Measurements from ENCODE around the gene RAPGEF1.

RAPGEF1 gene

DNA sequence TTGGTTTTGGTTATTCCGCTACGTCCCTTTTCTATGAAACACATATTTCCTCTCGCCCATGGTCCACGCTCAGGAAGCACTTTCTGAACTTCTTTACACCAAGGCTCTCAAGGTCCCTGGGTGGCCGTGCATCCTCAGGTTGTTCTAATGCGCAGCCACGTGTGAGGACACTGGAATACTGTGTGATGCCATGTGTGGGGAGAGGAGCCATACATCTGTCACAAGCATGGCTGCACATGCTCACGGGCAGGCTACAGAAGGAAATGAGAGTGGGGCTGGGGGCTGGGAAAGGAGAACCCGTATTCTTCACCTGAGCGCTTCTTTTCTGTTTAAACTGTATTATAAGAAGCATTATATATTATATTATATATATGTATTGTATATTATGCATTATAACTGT is 157.8 kb downstream of the RAPGEF1 start:
- H3K4me3 ChIP-seq (ENCODE audit: severe bottlenecking): no peak overlapping the region
- ATAC-seq (ENCODE audit: low read depth): no peak
- no peaks in the 10 kb centered on the region for H3K9me3 ChIP-seq (ENCODE audit: severe bottlenecking)
- H3K4me1 ChIP-seq (ENCODE audit: insufficient read depth, poor library complexity, severe bottlenecking): no peaks in the 10 kb centered on the region
- no peak overlapping the region for H3K27ac ChIP-seq (ENCODE audit: poor library complexity, severe bottlenecking)
- no peaks in the 10 kb centered on the region for H3K27me3 ChIP-seq (ENCODE audit: insufficient read depth, poor library complexity, severe bottlenecking)
- DNase-seq (ENCODE audit: low spot score): no peak
- TF ChIP-seq, protein P1, sequence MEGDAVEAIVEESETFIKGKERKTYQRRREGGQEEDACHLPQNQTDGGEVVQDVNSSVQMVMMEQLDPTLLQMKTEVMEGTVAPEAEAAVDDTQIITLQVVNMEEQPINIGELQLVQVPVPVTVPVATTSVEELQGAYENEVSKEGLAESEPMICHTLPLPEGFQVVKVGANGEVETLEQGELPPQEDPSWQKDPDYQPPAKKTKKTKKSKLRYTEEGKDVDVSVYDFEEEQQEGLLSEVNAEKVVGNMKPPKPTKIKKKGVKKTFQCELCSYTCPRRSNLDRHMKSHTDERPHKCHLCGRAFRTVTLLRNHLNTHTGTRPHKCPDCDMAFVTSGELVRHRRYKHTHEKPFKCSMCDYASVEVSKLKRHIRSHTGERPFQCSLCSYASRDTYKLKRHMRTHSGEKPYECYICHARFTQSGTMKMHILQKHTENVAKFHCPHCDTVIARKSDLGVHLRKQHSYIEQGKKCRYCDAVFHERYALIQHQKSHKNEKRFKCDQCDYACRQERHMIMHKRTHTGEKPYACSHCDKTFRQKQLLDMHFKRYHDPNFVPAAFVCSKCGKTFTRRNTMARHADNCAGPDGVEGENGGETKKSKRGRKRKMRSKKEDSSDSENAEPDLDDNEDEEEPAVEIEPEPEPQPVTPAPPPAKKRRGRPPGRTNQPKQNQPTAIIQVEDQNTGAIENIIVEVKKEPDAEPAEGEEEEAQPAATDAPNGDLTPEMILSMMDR (IDR thresholded peaks at IDR 0.05; ENCODE audit: poor library complexity, severe bottlenecking): no peak
- H3K36me3 ChIP-seq (ENCODE audit: low read depth): peaks cover 15% of the 10 kb centered on the region; the same call in 1 of the 2 replicates

DNA sequence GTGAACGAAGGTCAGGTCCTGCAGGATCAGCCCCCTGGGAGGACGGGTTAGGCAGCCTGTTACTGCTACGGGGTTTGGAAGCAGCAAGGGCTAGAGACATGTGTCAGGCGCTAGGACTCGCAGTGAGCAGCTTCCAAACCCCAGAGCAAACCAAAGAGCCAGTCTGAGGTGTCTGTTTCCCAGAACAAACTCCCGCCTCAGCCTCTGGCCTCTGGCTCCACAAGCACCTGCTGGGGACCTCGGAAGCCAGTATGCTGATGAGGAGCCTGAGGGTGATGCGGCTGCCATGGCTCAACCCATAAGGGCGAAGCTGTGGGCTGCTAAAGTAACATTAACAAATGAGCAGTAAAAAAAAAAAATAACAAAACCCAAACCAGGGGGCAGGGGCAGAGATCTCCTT is 159.5 kb downstream of the RAPGEF1 start:
- DNase-seq (ENCODE audit: low spot score): peak; percentile 51
- Histone ChIP-seq H3K4me1 (ENCODE audit: insufficient read depth, poor library complexity, severe bottlenecking) (no peaks in the 10 kb centered on the region), H3K27ac (ENCODE audit: poor library complexity, severe bottlenecking) (no peak overlapping the region), H3K27me3 (ENCODE audit: insufficient read depth, poor library complexity, severe bottlenecking) (no peaks in the 10 kb centered on the region), H3K36me3 (ENCODE audit: low read depth) (peaks cover 15% of the 10 kb centered on the region; the same call in 1 of the 2 replicates), H3K4me3 (ENCODE audit: severe bottlenecking) (no peak overlapping the region), H3K9me3 (ENCODE audit: severe bottlenecking) (no peaks in the 10 kb centered on the region)
- ATAC-seq (ENCODE audit: low read depth): no peak
- TF ChIP-seq, protein P1 (IDR thresholded peaks at IDR 0.05; ENCODE audit: poor library complexity, severe bottlenecking): no peak

DNA sequence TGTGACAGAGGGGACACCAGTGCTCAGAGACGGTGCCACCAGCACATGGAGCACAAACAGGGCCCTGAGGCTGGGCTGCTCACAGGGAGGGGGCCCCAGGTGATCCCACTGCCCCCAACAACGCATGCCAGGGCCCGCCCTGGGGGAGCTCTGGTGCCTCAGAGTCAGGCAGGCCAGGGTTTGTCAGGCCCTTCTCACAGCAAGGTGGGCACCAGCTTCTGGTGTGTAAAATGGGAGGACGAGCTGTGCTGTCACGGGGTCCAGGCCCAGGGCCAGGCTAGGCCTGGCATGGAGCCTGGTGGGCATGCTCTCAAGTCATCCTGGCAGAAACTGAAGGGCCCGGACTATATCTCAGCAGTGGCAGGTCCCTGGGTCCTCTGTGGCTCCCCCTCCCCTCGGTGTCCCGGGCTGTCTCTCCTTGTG is 160.1 kb downstream of the RAPGEF1 start:
- no peaks in the 10 kb centered on the region for H3K4me1 ChIP-seq (ENCODE audit: insufficient read depth, poor library complexity, severe bottlenecking)
- no peak overlapping the region for H3K27ac ChIP-seq (ENCODE audit: poor library complexity, severe bottlenecking)
- ATAC-seq (ENCODE audit: low read depth) (no peak), DNase-seq (ENCODE audit: low spot score) (no peak)
- no peaks in the 10 kb centered on the region for H3K27me3 ChIP-seq (ENCODE audit: insufficient read depth, poor library complexity, severe bottlenecking)
- no peaks in the 10 kb centered on the region for H3K9me3 ChIP-seq (ENCODE audit: severe bottlenecking)
- peaks cover 15% of the 10 kb centered on the region; the same call in 1 of the 2 replicates for H3K36me3 ChIP-seq (ENCODE audit: low read depth)
- no peak overlapping the region for H3K4me3 ChIP-seq (ENCODE audit: severe bottlenecking)
- TF ChIP-seq, protein P1 (IDR thresholded peaks at IDR 0.05; ENCODE audit: poor library complexity, severe bottlenecking): no peak

DNA sequence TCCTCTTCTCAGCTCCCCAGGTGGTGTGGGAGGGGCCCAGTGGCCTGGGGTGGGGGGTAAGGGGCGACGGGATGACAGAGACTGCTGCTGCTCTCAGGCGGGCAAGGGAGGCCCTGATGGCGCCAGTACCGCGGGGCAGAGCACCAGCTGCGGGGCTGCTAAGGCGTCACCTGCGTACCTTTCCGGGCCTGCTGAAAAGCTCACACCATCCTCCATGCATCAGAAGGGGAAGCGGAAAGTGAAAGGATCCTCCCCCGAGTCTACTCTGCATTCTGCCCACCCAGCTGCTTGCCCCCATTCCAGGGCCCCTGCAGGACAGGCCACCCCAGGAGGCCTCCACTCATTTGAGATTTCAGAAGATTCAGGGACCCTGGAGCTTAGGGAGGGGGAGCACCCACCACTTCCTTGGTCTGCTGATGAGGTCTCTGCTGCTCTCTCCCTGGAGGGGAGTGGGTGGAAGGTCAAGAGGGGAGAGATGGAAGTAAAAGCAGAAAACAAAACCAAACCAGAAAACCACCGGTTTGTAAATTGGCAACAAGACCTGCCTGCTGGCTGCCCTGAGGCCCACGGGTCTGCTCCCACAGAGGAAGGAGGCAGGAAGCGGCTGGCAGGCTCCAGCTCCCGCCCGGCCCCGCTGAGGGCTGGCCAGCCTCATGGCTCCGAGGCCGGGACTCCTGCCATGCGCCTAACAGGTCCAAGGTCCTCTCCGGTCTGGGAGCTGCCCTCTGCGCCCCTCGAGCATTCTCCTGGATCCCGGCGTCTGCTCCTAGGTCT is 161.0 kb downstream of the RAPGEF1 start:
- Histone ChIP-seq H3K9me3 (ENCODE audit: severe bottlenecking) (no peaks in the 10 kb centered on the region), H3K27me3 (ENCODE audit: insufficient read depth, poor library complexity, severe bottlenecking) (no peaks in the 10 kb centered on the region), H3K4me1 (ENCODE audit: insufficient read depth, poor library complexity, severe bottlenecking) (no peaks in the 10 kb centered on the region), H3K27ac (ENCODE audit: poor library complexity, severe bottlenecking) (no peak overlapping the region), H3K4me3 (ENCODE audit: severe bottlenecking) (no peak overlapping the region), H3K36me3 (ENCODE audit: low read depth) (0 out of 2 replicates have a peak, but pooled peaks cover 11% of the 10 kb centered on the region)
- TF ChIP-seq, protein P1 (IDR thresholded peaks at IDR 0.05; ENCODE audit: poor library complexity, severe bottlenecking): no peak
- ATAC-seq (ENCODE audit: low read depth) (no peak), DNase-seq (ENCODE audit: low spot score) (no peak)

DNA sequence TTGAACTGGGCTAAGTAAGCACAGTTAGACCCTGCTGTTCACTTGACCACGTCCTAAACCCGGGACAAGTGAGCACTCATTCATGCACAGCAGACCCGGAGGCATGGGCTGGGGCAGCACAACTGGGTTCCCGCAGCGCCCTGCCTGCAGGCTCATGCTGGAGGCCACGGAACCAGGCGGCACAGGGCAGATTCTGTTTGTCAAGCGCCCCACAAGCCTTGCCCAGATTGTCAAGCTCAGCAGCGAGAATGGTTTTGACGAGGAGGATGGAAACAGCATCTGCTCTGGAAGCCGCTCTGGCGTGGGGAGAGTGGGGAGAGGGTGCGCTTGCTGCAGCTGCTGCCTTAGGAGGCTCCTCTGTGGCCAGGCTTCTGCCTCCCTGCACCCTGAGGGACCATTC is 161.9 kb downstream of the RAPGEF1 start:
- Histone ChIP-seq H3K27me3 (ENCODE audit: insufficient read depth, poor library complexity, severe bottlenecking) (no peaks in the 10 kb centered on the region), H3K4me3 (ENCODE audit: severe bottlenecking) (no peak overlapping the region), H3K9me3 (ENCODE audit: severe bottlenecking) (no peaks in the 10 kb centered on the region), H3K36me3 (ENCODE audit: low read depth) (0 out of 2 replicates have a peak, but pooled peaks cover 11% of the 10 kb centered on the region), H3K4me1 (ENCODE audit: insufficient read depth, poor library complexity, severe bottlenecking) (no peaks in the 10 kb centered on the region), H3K27ac (ENCODE audit: poor library complexity, severe bottlenecking) (no peak overlapping the region)
- DNase-seq (ENCODE audit: low spot score) (no peak), ATAC-seq (ENCODE audit: low read depth) (no peak)
- TF ChIP-seq, protein P1 (IDR thresholded peaks at IDR 0.05; ENCODE audit: poor library complexity, severe bottlenecking): no peak

Data from RWPE2 (cell line).